H1 (cell line): ENCODE measurements around the gene CACNA1C. TPM values are rescaled to one million over a fixed set of nuclear protein-coding genes. Genes with fewer than 3 reads are reported as not detected.

Experiments used
- CTCF ChIA-PET: fragments of 300-600 bp; sonication (Branson Sonifier 250); formaldehyde crosslinking; loops from one replicate; lab custom pipeline; 2021; ENCODE audit not compliant: partially characterized antibody; lab: Charles Lee
- POLR2A ChIA-PET: fragments of 300-600 bp; sonication (Branson Sonifier 250); formaldehyde crosslinking; loops from one replicate; lab custom pipeline; 2021; ENCODE audit warnings: inconsistent platforms; ENCODE audit not compliant: partially characterized antibody; lab: Charles Lee
- DNase-seq, 2 experiments: peaks; one replicate each; pipeline versions ENCODE4 v3.0.0 to v3.0.0-alpha.2; 2010 to 2022; ENCODE audit warnings: low spot score in 2 of 2, low read depth in 1 of 2, mixed read lengths in 1 of 2
- FAIRE-seq: peaks from 2 replicates; lab custom pipeline; 2011; peaks lifted over from hg19 to GRCh38; lab: Jason Lieb, UNC
- H2AFZ ChIP-seq: 2 replicates; pipeline ENCODE4 v1.8.1; 2012; ENCODE audit warnings: low read length, inconsistent platforms
- H2AK5ac ChIP-seq: 2 replicates; pipeline ENCODE4 v1.6.1; 2013; ENCODE audit warnings: low read depth, low read length
- H2BK120ac ChIP-seq: replicated peaks from 2 replicates; pipeline ENCODE3; 2013; ENCODE audit warnings: low read depth, low read length, inconsistent platforms
- H2BK12ac ChIP-seq: 2 replicates; pipeline ENCODE4 v1.6.1; 2013; ENCODE audit warnings: low read depth, low read length
- H2BK15ac ChIP-seq: 2 replicates; pipeline ENCODE4 v1.6.1; 2013; ENCODE audit warnings: low read length
- H2BK20ac ChIP-seq: 2 replicates; pipeline ENCODE4 v1.6.1; 2013; ENCODE audit warnings: low read length
- H2BK5ac ChIP-seq: 2 replicates; pipeline ENCODE4 v1.6.1; 2013; ENCODE audit warnings: low read depth, low read length
- H3K14ac ChIP-seq: 2 replicates; pipeline ENCODE4 v1.6.1; 2013; ENCODE audit warnings: inconsistent platforms; ENCODE audit not compliant: insufficient read length
- H3K18ac ChIP-seq: 2 replicates; pipeline ENCODE4 v1.6.1; 2013; ENCODE audit warnings: low read length; ENCODE audit errors: extremely low read depth
- H3K23ac ChIP-seq: 2 replicates; pipeline ENCODE4 v1.6.1; 2013; ENCODE audit warnings: inconsistent platforms; ENCODE audit not compliant: insufficient read length
- H3K23me2 ChIP-seq: 2 replicates; pipeline ENCODE4 v1.6.1; 2013; ENCODE audit warnings: low read depth, low read length
- H3K27ac ChIP-seq: 2 replicates; pipeline ENCODE4 v1.6.1; 2011; ENCODE audit warnings: low read depth, low read length, inconsistent platforms
- H3K27me3 ChIP-seq, 4 experiments: replicated peaks in 1 of 4; 1 replicate in 1 of 4; 2 replicates in 3 of 4; pipeline versions ENCODE4 v1.6.1 to v1.8.1; 2011 to 2013; ENCODE audit warnings: low read length in 3 of 4, mild to moderate bottlenecking in 3 of 4, inconsistent platforms in 2 of 4, mixed read lengths in 2 of 4, moderate library complexity in 1 of 4; ENCODE audit not compliant: control insufficient read depth in 3 of 4, insufficient read depth in 3 of 4; ENCODE audit errors: extremely low read depth in 1 of 4
- H3K36me3 ChIP-seq, 4 experiments: 2 replicates each; pipeline versions ENCODE4 v1.6.1 to v1.8.1; 2011 to 2013; ENCODE audit warnings: mild to moderate bottlenecking in 4 of 4, low read length in 3 of 4, moderate library complexity in 2 of 4, control low read depth in 1 of 4, inconsistent platforms in 1 of 4; ENCODE audit not compliant: insufficient read depth in 4 of 4, control insufficient read depth in 2 of 4
- H3K4ac ChIP-seq: replicated peaks from 2 replicates; pipeline ENCODE3; 2013; ENCODE audit warnings: low read length, low read depth, mixed read lengths, inconsistent platforms; ENCODE audit not compliant: insufficient read length
- H3K4me1 ChIP-seq, 4 experiments: replicated peaks in 1 of 4; 1 replicate in 1 of 4; 2 replicates in 3 of 4; pipeline versions ENCODE4 v1.6.1 to v1.8.1; 2011 to 2013; ENCODE audit warnings: low read length in 3 of 4, inconsistent platforms in 2 of 4, mixed read lengths in 1 of 4; ENCODE audit not compliant: insufficient read depth in 4 of 4, control insufficient read depth in 3 of 4
- H3K4me2 ChIP-seq, 2 experiments: 2 replicates each; pipeline versions ENCODE4 v1.6.1 to v1.8.1; 2011 to 2013; ENCODE audit warnings: low read depth in 2 of 2, low read length in 2 of 2, control low read depth in 1 of 2, inconsistent platforms in 1 of 2, mild to moderate bottlenecking in 1 of 2; ENCODE audit not compliant: insufficient read depth in 1 of 2
- H3K4me3 ChIP-seq, 4 experiments: fragments of 200-600, 300-600 bp in 1 of 4; sonication (generic), shearing (Covaris generic), sonication (Bioruptor Twin) in 1 of 4; 2 replicates each; pipeline versions ENCODE4 v1.5.1 to v1.8.1; 2011 to 2016; ENCODE audit warnings: low read length in 4 of 4, low read depth in 3 of 4, control low read depth in 2 of 4, inconsistent platforms in 2 of 4, mild to moderate bottlenecking in 2 of 4, mixed read lengths in 1 of 4, moderate library complexity in 1 of 4; ENCODE audit not compliant: insufficient read depth in 2 of 4; ENCODE audit errors: extremely low read depth in 1 of 4
- H3K56ac ChIP-seq: replicated peaks from 2 replicates; pipeline ENCODE3; 2013; ENCODE audit warnings: low read depth, mild to moderate bottlenecking, mixed read lengths, low read length, inconsistent platforms; ENCODE audit not compliant: insufficient read length
- H3K79me1 ChIP-seq: 2 replicates; pipeline ENCODE4 v1.6.1; 2013; ENCODE audit warnings: low read depth, low read length, control low read depth
- H3K79me2 ChIP-seq, 2 experiments: 2 replicates each; pipeline versions ENCODE4 v1.6.1 to v1.8.1; 2012 to 2013; ENCODE audit warnings: low read length in 2 of 2, mild to moderate bottlenecking in 2 of 2, inconsistent platforms in 1 of 2; ENCODE audit not compliant: insufficient read depth in 2 of 2, control insufficient read depth in 1 of 2
- H3K9ac ChIP-seq, 4 experiments: replicated peaks in 1 of 4; 1 replicate in 1 of 4; 2 replicates in 3 of 4; pipeline versions ENCODE4 v1.6.1 to v1.8.1; 2011 to 2013; ENCODE audit warnings: low read depth in 3 of 4, low read length in 3 of 4, control low read depth in 2 of 4, mild to moderate bottlenecking in 2 of 4, moderate library complexity in 2 of 4, inconsistent platforms in 1 of 4; ENCODE audit errors: extremely low read depth in 1 of 4
- H3K9me3 ChIP-seq, 2 experiments: 2 replicates each; pipeline versions ENCODE4 v1.6.1 to v1.8.1; 2012 to 2013; ENCODE audit warnings: mild to moderate bottlenecking in 2 of 2, moderate library complexity in 2 of 2, control low read depth in 1 of 2, inconsistent platforms in 1 of 2, low read depth in 1 of 2, low read length in 1 of 2, mixed read lengths in 1 of 2; ENCODE audit not compliant: insufficient read depth in 2 of 2
- H4K20me1 ChIP-seq, 2 experiments: replicated peaks in 1 of 2; 2 replicates each; pipeline versions ENCODE3 to v1.8.1; 2011 to 2013; ENCODE audit warnings: inconsistent platforms in 2 of 2, low read length in 2 of 2, mild to moderate bottlenecking in 1 of 2; ENCODE audit not compliant: insufficient read depth in 2 of 2, control insufficient read depth in 1 of 2
- H4K5ac ChIP-seq: 2 replicates; pipeline ENCODE4 v1.6.1; 2013; ENCODE audit warnings: low read length, low read depth, mixed read lengths, inconsistent platforms; ENCODE audit not compliant: insufficient read length
- H4K8ac ChIP-seq: 2 replicates; pipeline ENCODE4 v1.8.0; 2013; ENCODE audit warnings: mild to moderate bottlenecking, moderate library complexity, low read length, inconsistent platforms; ENCODE audit not compliant: insufficient read depth; ENCODE audit errors: extremely low read depth
- H4K91ac ChIP-seq: replicated peaks from 2 replicates; pipeline ENCODE3; 2013; ENCODE audit warnings: low read length, mixed read lengths, inconsistent platforms; ENCODE audit not compliant: insufficient read length
- TEAD4 ChIP-seq: IDR thresholded peaks from 2 replicates; pipeline ENCODE4 v1.6.1; 2012; ENCODE audit warnings: low read depth, low read length, inconsistent platforms, mixed read lengths
- WGBS, 2 experiments: shearing (Covaris generic) in 1 of 2; methylation state at CpG; one replicate each; pipeline versions ENCODE4 v1.1.6 to v1.1.7; 2013 to 2015; ENCODE audit warnings: low lambda C conversion rate in 2 of 2, mixed read lengths in 2 of 2, inconsistent platforms in 1 of 2, low coverage in 1 of 2, missing lambda C conversion rate in 1 of 2; ENCODE audit not compliant: insufficient replicate concordance in 2 of 2, insufficient coverage in 1 of 2, insufficient read length in 1 of 2; ENCODE audit errors: extremely low coverage in 1 of 2, missing lambda C conversion rate in 1 of 2; 5-methylcytosine and 5-hydroxymethylcytosine counted together
- polyA plus RNA-seq, 7 experiments: library from polyadenylated mRNA; depleted of rRNA in 3 of 7; stranded (reverse) in 5 of 7; unstranded in 2 of 7; fragments of >200 nt in 5 of 7; fragments of 200-250 nt in 2 of 7; gene quantifications; 1 replicate in 5 of 7; 2 replicates in 1 of 7; 4 replicates in 1 of 7; pipeline versions ENCODE4 v1.2.1 to v1.2.3, GENCODE V29; 2011 to 2013; ENCODE audit warnings: missing spikeins in 2 of 7, mixed read lengths in 2 of 7
- total RNA-seq: library from RNA; stranded (reverse); fragmentation: NEBNext Ultra II Directional; extraction: Animal tissue kit (Norgen Biotek cat#: 25700); gene quantifications from 2 replicates; pipeline ENCODE4 v1.2.1, GENCODE V29; 2021

Gene CACNA1C
- total and polyA plus RNA-seq, 2 of the 8 experiments (the other 6 are each of a cell fraction or from before 2014, with no cell fraction given) = 1.3 TPM

DNA sequence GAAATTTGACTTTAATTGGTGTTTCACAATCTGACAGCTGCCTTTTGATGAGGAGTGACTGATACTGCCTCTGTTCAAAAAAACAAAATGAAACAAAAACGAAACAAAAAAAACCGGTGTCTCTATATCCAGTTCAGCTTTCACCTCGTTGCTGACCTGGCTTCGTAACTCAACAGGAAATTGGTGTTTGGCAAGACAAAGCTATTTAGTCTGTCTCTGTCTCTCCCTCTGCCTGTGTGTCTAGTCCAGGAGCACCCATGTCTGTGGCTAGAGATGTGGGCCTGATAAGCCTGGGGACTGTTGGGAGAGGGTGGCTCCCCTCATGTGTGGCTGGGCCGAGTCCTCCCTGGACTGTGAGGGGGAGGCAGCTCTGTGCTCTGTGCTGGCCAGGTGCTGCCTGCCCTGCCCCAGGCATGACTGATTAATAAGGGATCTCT is 11.3 kb downstream of the CACNA1C start:
- POLR2A ChIA-PET = interaction anchor here (1.2 kb wide), 1 partner anchor 183 kb away, joined by 3 read pairs; no protein-coding TSS in a partner anchor
- no peak overlapping the region for H4K5ac ChIP-seq

More for the DNA sequence above, 11.3 kb downstream of the CACNA1C start:
- Histone ChIP-seq H3K23ac (no peak overlapping the region), H3K9ac (no peak overlapping the region), H3K23me2 (no peaks in the 10 kb centered on the region), H2AK5ac (no peak overlapping the region), H2BK12ac (no peak overlapping the region), H3K27me3 (no peaks in the 10 kb centered on the region), H3K4me1 (no peaks in the 10 kb centered on the region), H4K20me1 (no peaks in the 10 kb centered on the region), H2BK5ac (no peak overlapping the region), H3K4me2 (no peak overlapping the region), H3K36me3 (no peaks in the 10 kb centered on the region), H3K27ac (no peak overlapping the region), H3K4ac (no peak overlapping the region), H3K56ac (no peak overlapping the region), H4K91ac (no peak overlapping the region), H3K79me1 (no peaks in the 10 kb centered on the region; the same call in 1 of the 2 replicates), H2BK120ac (no peak overlapping the region), H3K9me3 (no peaks in the 10 kb centered on the region; a peak in 1 of 4 replicates), H2AFZ (no peak overlapping the region), H2BK15ac (no peak overlapping the region), H3K79me2 (no peaks in the 10 kb centered on the region), H3K14ac (no peak overlapping the region), H3K4me3 (no peak overlapping the region), H4K8ac (no peak overlapping the region), H2BK20ac (no peak overlapping the region), H3K18ac (no peak overlapping the region)
- FAIRE-seq (no peak), DNase-seq (no peak)
- WGBS, 2 experiments = 96% methylated on average over 5 of the region's 5 CpGs; no CpG with 5 or more reads in 1 of the 2 experiments
- no peak for TF ChIP-seq TEAD4
- CTCF ChIA-PET = interaction anchor here (0.6 to 16.3 kb wide), 7 partner anchors 16 to 330 kb away, joined by 3 to 252 read pairs (median 3); no protein-coding TSS in a partner anchor
